ENCODE data around the gene ZNF837.

DNA sequence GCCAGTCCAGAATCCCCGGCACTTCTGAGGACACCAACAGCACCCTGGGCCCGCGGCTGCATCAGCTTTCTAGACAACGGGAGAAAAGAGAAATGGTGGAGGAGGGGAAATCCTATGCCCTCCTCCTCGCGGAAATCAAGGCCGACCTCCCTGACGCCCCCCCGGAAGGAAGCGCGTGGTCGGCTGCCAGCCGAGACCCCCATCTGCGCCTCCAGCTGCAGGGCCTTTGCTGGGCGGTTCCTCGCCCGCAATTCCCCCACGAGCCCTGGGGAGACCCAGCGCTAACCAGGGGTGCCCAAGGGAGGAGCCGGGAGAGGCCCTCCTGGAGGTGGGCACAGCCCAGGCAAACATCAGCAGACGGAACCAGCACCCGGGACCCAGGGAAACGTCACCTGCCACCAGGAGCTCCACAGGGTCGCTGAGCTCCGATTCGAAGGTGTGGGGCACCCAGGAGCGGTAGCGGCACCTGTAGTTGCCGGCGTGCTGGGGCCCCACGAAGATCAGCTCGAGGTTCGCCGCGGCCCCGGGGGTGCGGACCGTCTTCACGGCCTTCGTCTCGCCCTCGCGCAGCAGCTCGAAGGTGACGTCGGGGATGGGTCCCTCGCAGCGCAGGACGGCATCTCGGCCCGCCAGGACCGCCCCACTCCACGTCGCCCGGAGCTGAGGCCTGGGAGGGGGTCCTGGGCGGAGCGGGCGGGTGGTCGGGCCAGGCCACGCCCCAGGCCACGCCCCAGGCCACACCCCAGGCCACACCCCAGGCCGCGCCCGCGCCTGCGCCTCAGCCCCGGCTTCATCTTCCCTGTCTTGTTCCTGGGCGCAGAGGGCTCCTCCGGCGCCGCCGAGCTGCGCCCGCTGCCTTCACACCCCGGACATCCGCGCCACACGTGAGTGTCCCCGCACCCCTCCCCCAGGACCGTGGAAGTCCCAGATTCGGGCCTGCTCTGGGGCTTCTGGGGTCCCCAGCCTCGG lies 33.6 kb downstream of the ZNF837 start:
- TF ChIP-seq, protein P1, sequence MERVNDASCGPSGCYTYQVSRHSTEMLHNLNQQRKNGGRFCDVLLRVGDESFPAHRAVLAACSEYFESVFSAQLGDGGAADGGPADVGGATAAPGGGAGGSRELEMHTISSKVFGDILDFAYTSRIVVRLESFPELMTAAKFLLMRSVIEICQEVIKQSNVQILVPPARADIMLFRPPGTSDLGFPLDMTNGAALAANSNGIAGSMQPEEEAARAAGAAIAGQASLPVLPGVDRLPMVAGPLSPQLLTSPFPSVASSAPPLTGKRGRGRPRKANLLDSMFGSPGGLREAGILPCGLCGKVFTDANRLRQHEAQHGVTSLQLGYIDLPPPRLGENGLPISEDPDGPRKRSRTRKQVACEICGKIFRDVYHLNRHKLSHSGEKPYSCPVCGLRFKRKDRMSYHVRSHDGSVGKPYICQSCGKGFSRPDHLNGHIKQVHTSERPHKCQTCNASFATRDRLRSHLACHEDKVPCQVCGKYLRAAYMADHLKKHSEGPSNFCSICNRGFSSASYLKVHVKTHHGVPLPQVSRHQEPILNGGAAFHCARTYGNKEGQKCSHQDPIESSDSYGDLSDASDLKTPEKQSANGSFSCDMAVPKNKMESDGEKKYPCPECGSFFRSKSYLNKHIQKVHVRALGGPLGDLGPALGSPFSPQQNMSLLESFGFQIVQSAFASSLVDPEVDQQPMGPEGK (CRISPR knock-in tag; IDR thresholded peaks at IDR 0.05; ENCODE audit: borderline replicate concordance) = no peak
- no peak for TF ChIP-seq ZNF565 (CRISPR knock-in tag; conservative IDR thresholded peaks at IDR 0.05; ENCODE audit: low read depth)
- TF ChIP-seq GLIS3 (CRISPR knock-in tag; IDR thresholded peaks at IDR 0.05) = no peak
- no peak for TF ChIP-seq ARNTL (CRISPR knock-in tag; IDR thresholded peaks at IDR 0.05; ENCODE audit: borderline replicate concordance, low read depth)
- TF ChIP-seq PPARA (CRISPR knock-in tag; IDR thresholded peaks at IDR 0.05; ENCODE audit: borderline replicate concordance) = no peak
- TF ChIP-seq RARB (CRISPR knock-in tag; IDR thresholded peaks at IDR 0.05) = no peak
- no peak for TF ChIP-seq ZNF8 (CRISPR knock-in tag; IDR thresholded peaks at IDR 0.05)
- TF ChIP-seq ZFP30 (CRISPR knock-in tag; IDR thresholded peaks at IDR 0.05) = no peak
- no peak for TF ChIP-seq TOX (CRISPR knock-in tag; IDR thresholded peaks at IDR 0.05; ENCODE audit: borderline replicate concordance)
- no peak for TF ChIP-seq ISL1 (CRISPR knock-in tag; IDR thresholded peaks at IDR 0.05)
- TF ChIP-seq, protein P2, sequence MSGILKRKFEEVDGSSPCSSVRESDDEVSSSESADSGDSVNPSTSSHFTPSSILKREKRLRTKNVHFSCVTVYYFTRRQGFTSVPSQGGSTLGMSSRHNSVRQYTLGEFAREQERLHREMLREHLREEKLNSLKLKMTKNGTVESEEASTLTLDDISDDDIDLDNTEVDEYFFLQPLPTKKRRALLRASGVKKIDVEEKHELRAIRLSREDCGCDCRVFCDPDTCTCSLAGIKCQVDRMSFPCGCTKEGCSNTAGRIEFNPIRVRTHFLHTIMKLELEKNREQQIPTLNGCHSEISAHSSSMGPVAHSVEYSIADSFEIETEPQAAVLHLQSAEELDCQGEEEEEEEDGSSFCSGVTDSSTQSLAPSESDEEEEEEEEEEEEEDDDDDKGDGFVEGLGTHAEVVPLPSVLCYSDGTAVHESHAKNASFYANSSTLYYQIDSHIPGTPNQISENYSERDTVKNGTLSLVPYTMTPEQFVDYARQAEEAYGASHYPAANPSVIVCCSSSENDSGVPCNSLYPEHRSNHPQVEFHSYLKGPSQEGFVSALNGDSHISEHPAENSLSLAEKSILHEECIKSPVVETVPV (CRISPR knock-in tag; IDR thresholded peaks at IDR 0.05) = no peak
- no peak for TF ChIP-seq CSDC2 (CRISPR knock-in tag; IDR thresholded peaks at IDR 0.05)
- no peak for TF ChIP-seq SNAI2 (CRISPR knock-in tag; IDR thresholded peaks at IDR 0.05)
